Measurements from ENCODE around the gene KIAA1328.

DNA sequence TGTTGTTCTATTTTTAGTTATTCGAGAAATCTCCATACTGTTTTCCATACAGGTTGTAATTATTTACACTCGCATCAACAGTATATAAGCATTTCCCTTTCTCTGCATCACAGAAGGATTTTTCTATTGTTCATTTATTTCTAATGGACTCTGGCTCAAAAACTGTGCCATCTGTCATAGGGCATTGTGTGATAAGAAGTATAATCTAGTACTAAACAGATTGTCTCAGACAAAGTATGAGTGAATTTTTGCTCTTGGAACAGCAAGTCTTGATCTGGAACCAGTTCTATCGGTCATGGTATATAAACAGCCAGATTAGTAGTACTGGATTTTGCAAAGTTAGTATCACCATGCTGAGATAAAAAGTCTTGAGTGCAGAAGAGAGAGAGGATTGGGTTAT lies 145.8 kb downstream of the KIAA1328 start:
- no peak for TF ChIP-seq POLR2A (IDR thresholded peaks at IDR 0.05)
- TF ChIP-seq, protein P1, sequence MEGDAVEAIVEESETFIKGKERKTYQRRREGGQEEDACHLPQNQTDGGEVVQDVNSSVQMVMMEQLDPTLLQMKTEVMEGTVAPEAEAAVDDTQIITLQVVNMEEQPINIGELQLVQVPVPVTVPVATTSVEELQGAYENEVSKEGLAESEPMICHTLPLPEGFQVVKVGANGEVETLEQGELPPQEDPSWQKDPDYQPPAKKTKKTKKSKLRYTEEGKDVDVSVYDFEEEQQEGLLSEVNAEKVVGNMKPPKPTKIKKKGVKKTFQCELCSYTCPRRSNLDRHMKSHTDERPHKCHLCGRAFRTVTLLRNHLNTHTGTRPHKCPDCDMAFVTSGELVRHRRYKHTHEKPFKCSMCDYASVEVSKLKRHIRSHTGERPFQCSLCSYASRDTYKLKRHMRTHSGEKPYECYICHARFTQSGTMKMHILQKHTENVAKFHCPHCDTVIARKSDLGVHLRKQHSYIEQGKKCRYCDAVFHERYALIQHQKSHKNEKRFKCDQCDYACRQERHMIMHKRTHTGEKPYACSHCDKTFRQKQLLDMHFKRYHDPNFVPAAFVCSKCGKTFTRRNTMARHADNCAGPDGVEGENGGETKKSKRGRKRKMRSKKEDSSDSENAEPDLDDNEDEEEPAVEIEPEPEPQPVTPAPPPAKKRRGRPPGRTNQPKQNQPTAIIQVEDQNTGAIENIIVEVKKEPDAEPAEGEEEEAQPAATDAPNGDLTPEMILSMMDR (IDR thresholded peaks at IDR 0.05), result no peak

All from right lobe of liver (tissue), 4 donors.